Measurements from ENCODE around the gene GJC3. TPM values are rescaled to one million over a fixed set of nuclear protein-coding genes. Genes with fewer than 3 reads are reported as not detected.

GJC3 gene
- total RNA-seq, 5 donors from 2014 or later (not counting 1 experiment from before 2014, with no cell fraction given), result 0.38 to 0.58 (median 0.53) TPM; not detected in 1

- H3K4me3 Mint-ChIP-seq, result no peak overlapping the region
- no peak overlapping the region for H3K27ac Mint-ChIP-seq
- 96% methylated on average over 10 of the region's 10 CpGs for whole genome bisulfite sequencing (ENCODE audit: insufficient coverage)
- Histone ChIP-seq H3K36me3 (ENCODE audit: control insufficient read depth in 2 of 2, extremely low read depth in 1 of 2, insufficient read depth in 1 of 2, low read length in 1 of 2) (peaks cover 8 to 63% of the 10 kb centered on the region in 2 donors), H3K27ac (ENCODE audit: low read length) (no peak overlapping the region), H3K27me3 (replicated peaks in 1 of 2; ENCODE audit: control insufficient read depth in 2 of 2, extremely low read depth in 1 of 2, insufficient read depth in 2 of 2, low read length in 1 of 2) (no peaks in the 10 kb centered on the region), H3K9me3 (no peaks in the 10 kb centered on the region), H3K4me3 (ENCODE audit: control insufficient read depth in 1 of 2, extremely low read depth in 1 of 2, low read length in 1 of 2) (no peak overlapping the region), H3K4me1 (ENCODE audit: control insufficient read depth in 1 of 2, extremely low read depth in 1 of 2, insufficient read depth in 2 of 2, low read length in 2 of 2) (peaks cover 0 to 8% of the 10 kb centered on the region in 2 experiments)
- no peaks in the 10 kb centered on the region for H3K27me3 Mint-ChIP-seq
- ChIA-PET CTCF (no interaction called here), POLR2A (interaction anchor here in 1 of 2 donors (0.7 kb wide), 1 partner anchor 15 kb away, joined by 3 read pairs; no protein-coding TSS in a partner anchor)
- H3K4me1 Mint-ChIP-seq, result peaks cover 1 to 11% (median 8%) of the 10 kb centered on the region in 3 donors
- ATAC-seq (replicated peaks in 1 of 4), result no peak
- H3K9me3 Mint-ChIP-seq, result no peaks in the 10 kb centered on the region
- peaks cover 70% of the 10 kb centered on the region for H3K36me3 Mint-ChIP-seq
- DNase-seq, result no peak
Observed at GRCh38 chr7:99901581-99901980, 27.8 kb downstream of the GJC3 start.

- peaks cover 61% of the 10 kb centered on the region for H3K36me3 Mint-ChIP-seq
- no peak overlapping the region for H3K4me3 ChIP-seq (ENCODE audit: control insufficient read depth in 1 of 2, extremely low read depth in 1 of 2, low read length in 1 of 2)
- no peak overlapping the region for H3K4me3 Mint-ChIP-seq
- no peaks in the 10 kb centered on the region for H3K9me3 Mint-ChIP-seq
- H3K4me1 ChIP-seq (ENCODE audit: control insufficient read depth in 1 of 2, extremely low read depth in 1 of 2, insufficient read depth in 2 of 2, low read length in 2 of 2), result peaks cover 0 to 8% of the 10 kb centered on the region in 2 experiments
- H3K36me3 ChIP-seq (ENCODE audit: control insufficient read depth in 2 of 2, extremely low read depth in 1 of 2, insufficient read depth in 1 of 2, low read length in 1 of 2), result peaks cover 8 to 48% of the 10 kb centered on the region in 2 donors
- ChIA-PET POLR2A (no interaction called here), CTCF (interaction anchor here in 1 of 2 donors (0.5 kb wide), 1 partner anchor 771 kb away, joined by 3 read pairs; no protein-coding TSS in a partner anchor)
- no peaks in the 10 kb centered on the region for H3K9me3 ChIP-seq
- 100% methylated on average over 2 of the region's 6 CpGs for WGBS (ENCODE audit: insufficient coverage)
- no peak overlapping the region for H3K27ac ChIP-seq (ENCODE audit: low read length)
- peaks cover 0 to 9% (median 6%) of the 10 kb centered on the region in 3 donors for H3K4me1 Mint-ChIP-seq
- H3K27me3 ChIP-seq (replicated peaks in 1 of 2; ENCODE audit: control insufficient read depth in 2 of 2, extremely low read depth in 1 of 2, insufficient read depth in 2 of 2, low read length in 1 of 2), result no peaks in the 10 kb centered on the region
- ATAC-seq (replicated peaks in 1 of 4), result no peak
- no peak overlapping the region for H3K27ac Mint-ChIP-seq
- no peaks in the 10 kb centered on the region for H3K27me3 Mint-ChIP-seq
- no peak for DNase-seq
Observed at GRCh38 chr7:99899830-99900519, 29.4 kb downstream of the GJC3 start.

GRCh38 chr7:99898836-99899235 lies 30.6 kb downstream of the GJC3 start:
- H3K36me3 Mint-ChIP-seq, result peaks cover 55% of the 10 kb centered on the region
- no peaks in the 10 kb centered on the region for H3K27me3 Mint-ChIP-seq

DNA sequence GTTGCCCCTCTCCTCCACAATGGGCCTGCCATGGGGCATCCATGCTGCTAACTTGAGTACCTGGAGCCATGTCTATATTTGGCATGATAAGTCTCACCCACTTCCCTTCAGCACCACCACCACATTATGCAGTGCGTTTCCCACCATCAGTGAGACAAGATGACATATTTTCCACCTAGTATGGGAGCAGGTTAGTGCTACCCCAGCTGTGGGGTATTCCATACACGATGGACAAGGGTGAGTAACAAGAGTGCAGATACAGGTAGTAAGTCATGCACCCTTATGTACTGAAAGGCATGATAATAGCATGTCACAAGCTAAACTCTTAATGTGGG lies 31.4 kb downstream of the GJC3 start:
- ChIA-PET CTCF (no interaction called here), POLR2A (no interaction called here)
- H3K27me3 ChIP-seq (replicated peaks in 1 of 2; ENCODE audit: control insufficient read depth in 2 of 2, extremely low read depth in 1 of 2, insufficient read depth in 2 of 2, low read length in 1 of 2), result no peaks in the 10 kb centered on the region
- Mint-ChIP-seq H3K36me3 (peaks cover 47% of the 10 kb centered on the region), H3K27me3 (no peaks in the 10 kb centered on the region), H3K9me3 (no peaks in the 10 kb centered on the region), H3K4me1 (peaks cover 0 to 6% (median 6%) of the 10 kb centered on the region in 3 donors), H3K27ac (peak overlapping the region; percentile 52 to 64), H3K4me3 (no peak overlapping the region)
- no peaks in the 10 kb centered on the region for H3K9me3 ChIP-seq
- H3K36me3 ChIP-seq (ENCODE audit: control insufficient read depth in 2 of 2, extremely low read depth in 1 of 2, insufficient read depth in 1 of 2, low read length in 1 of 2), result peaks cover 8 to 29% of the 10 kb centered on the region in 2 donors
- no CpG with 5 or more reads among the region's 2 CpGs for WGBS (ENCODE audit: insufficient coverage)
- no peak for ATAC-seq (replicated peaks in 1 of 4)
- no peak for DNase-seq
- H3K27ac ChIP-seq (ENCODE audit: low read length), result no peak overlapping the region
- H3K4me3 ChIP-seq (ENCODE audit: control insufficient read depth in 1 of 2, extremely low read depth in 1 of 2, low read length in 1 of 2), result no peak overlapping the region
- H3K4me1 ChIP-seq (ENCODE audit: control insufficient read depth in 1 of 2, extremely low read depth in 1 of 2, insufficient read depth in 2 of 2, low read length in 2 of 2), result peaks cover 0 to 8% of the 10 kb centered on the region in 2 experiments

More at GRCh38 chr7:99898836-99899235, 30.6 kb downstream of the GJC3 start:
- Mint-ChIP-seq H3K9me3 (no peaks in the 10 kb centered on the region), H3K4me1 (peaks cover 0 to 6% (median 6%) of the 10 kb centered on the region in 3 donors), H3K4me3 (no peak overlapping the region), H3K27ac (no peak overlapping the region)
- Histone ChIP-seq H3K27me3 (replicated peaks in 1 of 2; ENCODE audit: control insufficient read depth in 2 of 2, extremely low read depth in 1 of 2, insufficient read depth in 2 of 2, low read length in 1 of 2) (no peaks in the 10 kb centered on the region), H3K4me3 (ENCODE audit: control insufficient read depth in 1 of 2, extremely low read depth in 1 of 2, low read length in 1 of 2) (no peak overlapping the region), H3K4me1 (ENCODE audit: control insufficient read depth in 1 of 2, extremely low read depth in 1 of 2, insufficient read depth in 2 of 2, low read length in 2 of 2) (peaks cover 0 to 8% of the 10 kb centered on the region in 2 experiments), H3K27ac (ENCODE audit: low read length) (no peak overlapping the region), H3K36me3 (ENCODE audit: control insufficient read depth in 2 of 2, extremely low read depth in 1 of 2, insufficient read depth in 1 of 2, low read length in 1 of 2) (peaks cover 8 to 38% of the 10 kb centered on the region in 2 donors), H3K9me3 (no peaks in the 10 kb centered on the region)
- ChIA-PET POLR2A (no interaction called here), CTCF (no interaction called here)
- no peak for DNase-seq
- no CpG with 5 or more reads among the region's 3 CpGs for WGBS (ENCODE audit: insufficient coverage)
- no peak for ATAC-seq (replicated peaks in 1 of 4)

DNA sequence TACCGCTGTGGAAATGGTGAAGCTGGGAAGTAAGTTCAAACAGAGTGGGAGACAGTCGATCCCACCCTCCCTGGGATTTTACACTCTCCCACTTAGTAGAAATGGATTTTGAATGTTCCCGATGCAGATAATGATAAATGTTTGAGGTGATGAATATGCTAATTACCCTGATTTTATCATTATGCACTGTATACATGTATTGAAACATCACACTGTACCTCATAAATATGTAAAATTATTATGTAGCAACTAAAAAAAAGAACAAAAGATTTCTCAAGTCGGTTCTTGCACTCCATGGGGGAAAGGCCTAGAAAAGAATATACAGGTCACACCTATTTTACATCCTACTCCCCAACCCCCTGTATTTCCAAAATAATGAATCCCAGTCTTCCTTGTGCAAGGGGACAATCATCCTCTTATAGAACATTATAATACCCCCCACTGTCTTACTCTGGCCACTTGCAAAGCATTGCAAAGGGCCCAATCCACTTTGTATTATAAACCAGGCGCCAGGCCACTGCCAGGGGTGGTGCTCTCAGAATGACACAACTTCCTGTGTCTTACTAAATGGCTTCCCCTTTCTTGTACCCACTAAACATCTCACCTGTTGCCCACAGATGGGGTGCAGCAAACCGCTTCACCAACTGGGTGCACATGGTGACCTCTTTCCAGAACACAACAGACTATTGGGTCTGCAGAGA lies 31.9 kb downstream of the GJC3 start:
- H3K27ac Mint-ChIP-seq, result peak overlapping the region; percentile 52 to 64
- peaks cover 46% of the 10 kb centered on the region for H3K36me3 Mint-ChIP-seq
- H3K27ac ChIP-seq (ENCODE audit: low read length), result no peak overlapping the region

DNA sequence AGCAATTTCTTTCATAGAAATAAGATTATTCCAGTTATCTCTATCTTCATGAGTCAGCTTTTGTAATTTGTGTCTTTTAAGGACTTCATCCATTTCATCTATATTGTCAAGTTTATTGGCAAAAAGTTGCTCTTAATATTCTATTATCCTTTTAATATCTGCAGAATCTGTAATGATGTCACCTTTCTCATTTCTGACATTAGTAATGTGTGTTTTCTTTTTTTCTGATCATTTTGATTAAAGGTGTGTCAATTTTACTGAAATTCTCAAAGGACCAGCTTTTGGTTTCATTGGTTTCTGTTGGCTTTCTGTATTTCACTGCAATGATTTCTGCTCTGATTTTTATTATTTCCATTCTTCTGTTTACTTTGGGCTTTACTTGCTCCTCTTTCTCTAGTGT lies 34.7 kb downstream of the GJC3 start:
- no peak overlapping the region for H3K27ac ChIP-seq (ENCODE audit: low read length)
- ATAC-seq (replicated peaks in 1 of 4) (no peak), DNase-seq (no peak)
- H3K36me3 Mint-ChIP-seq, result peaks cover 47% of the 10 kb centered on the region
- POLR2A ChIA-PET, result no interaction called here
- no peak overlapping the region for H3K4me3 ChIP-seq (ENCODE audit: control insufficient read depth in 1 of 2, extremely low read depth in 1 of 2, low read length in 1 of 2)
- no peaks in the 10 kb centered on the region for H3K27me3 ChIP-seq (replicated peaks in 1 of 2; ENCODE audit: control insufficient read depth in 2 of 2, extremely low read depth in 1 of 2, insufficient read depth in 2 of 2, low read length in 1 of 2)
- H3K4me1 ChIP-seq (ENCODE audit: control insufficient read depth in 1 of 2, extremely low read depth in 1 of 2, insufficient read depth in 2 of 2, low read length in 2 of 2), result peaks cover 0 to 8% of the 10 kb centered on the region in 2 experiments
- H3K9me3 Mint-ChIP-seq, result peaks cover 0 to 7% (median 6%) of the 10 kb centered on the region in 3 donors
- peaks cover 0 to 6% (median 6%) of the 10 kb centered on the region in 3 donors for H3K4me1 Mint-ChIP-seq
- CTCF ChIA-PET, result no interaction called here
- H3K9me3 ChIP-seq, result no peaks in the 10 kb centered on the region
- H3K27me3 Mint-ChIP-seq, result no peaks in the 10 kb centered on the region
- H3K4me3 Mint-ChIP-seq, result no peak overlapping the region
- peak overlapping the region in 1 of 2 donors; percentile 16 for H3K27ac Mint-ChIP-seq
- H3K36me3 ChIP-seq (ENCODE audit: control insufficient read depth in 2 of 2, extremely low read depth in 1 of 2, insufficient read depth in 1 of 2, low read length in 1 of 2), result peaks cover 0 to 18% of the 10 kb centered on the region in 2 donors

More for the DNA sequence above, 31.9 kb downstream of the GJC3 start:
- 64% methylated on average over 3 of the region's 6 CpGs for WGBS (ENCODE audit: insufficient coverage)
- H3K27me3 Mint-ChIP-seq, result no peaks in the 10 kb centered on the region
- POLR2A ChIA-PET, result no interaction called here
- no peaks in the 10 kb centered on the region for H3K9me3 Mint-ChIP-seq
- no peak overlapping the region for H3K4me3 ChIP-seq (ENCODE audit: control insufficient read depth in 1 of 2, extremely low read depth in 1 of 2, low read length in 1 of 2)
- H3K4me3 Mint-ChIP-seq, result no peak overlapping the region
- CTCF ChIA-PET, result no interaction called here
- H3K9me3 ChIP-seq, result no peaks in the 10 kb centered on the region
- no peaks in the 10 kb centered on the region for H3K27me3 ChIP-seq (replicated peaks in 1 of 2; ENCODE audit: control insufficient read depth in 2 of 2, extremely low read depth in 1 of 2, insufficient read depth in 2 of 2, low read length in 1 of 2)
- H3K4me1 ChIP-seq (ENCODE audit: control insufficient read depth in 1 of 2, extremely low read depth in 1 of 2, insufficient read depth in 2 of 2, low read length in 2 of 2), result peaks cover 0 to 8% of the 10 kb centered on the region in 2 experiments
- H3K36me3 ChIP-seq (ENCODE audit: control insufficient read depth in 2 of 2, extremely low read depth in 1 of 2, insufficient read depth in 1 of 2, low read length in 1 of 2), result peaks cover 8 to 24% of the 10 kb centered on the region in 2 donors
- DNase-seq (peak in 1 of 35 experiments; percentile 0), ATAC-seq (replicated peaks in 1 of 4) (no peak)
- peaks cover 0 to 6% (median 6%) of the 10 kb centered on the region in 3 donors for H3K4me1 Mint-ChIP-seq

Data from T-cell (primary cell).